ENCODE results near the gene SLC2A5.

Gene SLC2A5

DNA sequence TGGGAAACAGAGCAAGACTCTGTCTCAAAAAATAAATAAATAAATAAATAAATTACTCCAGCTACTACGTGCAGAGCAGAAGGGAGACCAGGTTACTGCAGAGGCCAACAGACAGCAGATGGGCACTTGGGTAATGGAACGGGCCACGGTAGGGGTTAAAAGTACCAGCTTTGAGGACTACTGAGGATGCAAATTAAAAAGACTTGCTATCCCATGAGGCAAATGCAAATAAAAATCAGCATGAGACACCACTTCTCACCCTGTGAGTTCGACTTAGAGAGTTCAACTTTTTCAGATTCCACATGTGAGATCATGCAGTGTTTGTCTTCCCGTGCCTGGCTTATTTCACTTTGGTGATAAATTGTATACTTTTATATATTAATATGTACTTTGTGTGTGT lies 6.6 kb downstream of the SLC2A5 start:
- Histone ChIP-seq H3K36me3 (ENCODE audit: insufficient read depth, low read length) (no peaks in the 10 kb centered on the region), H2AFZ (ENCODE audit: low read depth, low read length) (no peak overlapping the region), H3K4me2 (ENCODE audit: insufficient read depth, low read length) (no peak overlapping the region), H3K27me3 (ENCODE audit: insufficient read depth, low read length, poor library complexity) (no peaks in the 10 kb centered on the region), H3K4me1 (ENCODE audit: insufficient read depth, low read length) (no peaks in the 10 kb centered on the region), H4K20me1 (ENCODE audit: insufficient read depth, low read length) (no peaks in the 10 kb centered on the region), H3K79me2 (ENCODE audit: insufficient read depth, low read length) (no peaks in the 10 kb centered on the region), H3K9me3 (ENCODE audit: insufficient read depth, low read length, severe bottlenecking) (no peaks in the 10 kb centered on the region), H3K4me3 (ENCODE audit: low read depth in 1 of 2, low read length in 2 of 2) (no peak overlapping the region), H3K27ac (ENCODE audit: low read length) (no peak overlapping the region), H3K9ac (ENCODE audit: low read depth, low read length) (no peak overlapping the region)
- TF ChIP-seq, protein P1, sequence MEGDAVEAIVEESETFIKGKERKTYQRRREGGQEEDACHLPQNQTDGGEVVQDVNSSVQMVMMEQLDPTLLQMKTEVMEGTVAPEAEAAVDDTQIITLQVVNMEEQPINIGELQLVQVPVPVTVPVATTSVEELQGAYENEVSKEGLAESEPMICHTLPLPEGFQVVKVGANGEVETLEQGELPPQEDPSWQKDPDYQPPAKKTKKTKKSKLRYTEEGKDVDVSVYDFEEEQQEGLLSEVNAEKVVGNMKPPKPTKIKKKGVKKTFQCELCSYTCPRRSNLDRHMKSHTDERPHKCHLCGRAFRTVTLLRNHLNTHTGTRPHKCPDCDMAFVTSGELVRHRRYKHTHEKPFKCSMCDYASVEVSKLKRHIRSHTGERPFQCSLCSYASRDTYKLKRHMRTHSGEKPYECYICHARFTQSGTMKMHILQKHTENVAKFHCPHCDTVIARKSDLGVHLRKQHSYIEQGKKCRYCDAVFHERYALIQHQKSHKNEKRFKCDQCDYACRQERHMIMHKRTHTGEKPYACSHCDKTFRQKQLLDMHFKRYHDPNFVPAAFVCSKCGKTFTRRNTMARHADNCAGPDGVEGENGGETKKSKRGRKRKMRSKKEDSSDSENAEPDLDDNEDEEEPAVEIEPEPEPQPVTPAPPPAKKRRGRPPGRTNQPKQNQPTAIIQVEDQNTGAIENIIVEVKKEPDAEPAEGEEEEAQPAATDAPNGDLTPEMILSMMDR (IDR thresholded peaks at IDR 0.05; ENCODE audit: borderline replicate concordance, extremely low read depth, low read length, poor library complexity, severe bottlenecking): no peak
- TF ChIP-seq EZH2 (IDR thresholded peaks at IDR 0.05; ENCODE audit: borderline replicate concordance, low read depth, low read length, severe bottlenecking): no peak
- ATAC-seq (ENCODE audit: insufficient read depth, low read depth) (no peak), DNase-seq (no peak)

DNA sequence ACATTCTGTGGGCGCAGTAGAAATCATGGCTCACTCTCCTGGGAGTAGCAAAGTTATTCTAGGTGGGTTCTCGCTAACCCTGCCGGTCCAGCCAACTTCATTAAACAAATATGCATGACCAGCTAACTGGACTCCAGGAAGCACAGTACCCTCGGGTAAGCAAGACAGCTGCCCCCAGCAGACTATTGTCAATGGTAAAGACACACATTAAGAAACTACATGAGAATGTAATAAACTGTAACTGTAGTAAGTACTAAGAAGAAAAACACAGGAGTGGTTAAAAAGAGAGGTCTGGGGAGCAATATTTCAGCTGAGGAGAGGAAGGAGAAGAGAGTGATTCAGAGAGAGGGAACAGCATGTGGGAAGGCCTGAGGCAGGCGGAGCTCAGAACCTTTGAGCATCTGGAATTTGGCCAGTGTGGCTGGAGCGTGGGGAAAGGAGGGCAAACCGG lies 7.4 kb downstream of the SLC2A5 start:
- no peaks in the 10 kb centered on the region for H3K79me2 ChIP-seq (ENCODE audit: insufficient read depth, low read length)
- H3K9ac ChIP-seq (ENCODE audit: low read depth, low read length): no peak overlapping the region
- H2AFZ ChIP-seq (ENCODE audit: low read depth, low read length): no peak overlapping the region
- ATAC-seq (ENCODE audit: insufficient read depth, low read depth) (no peak), DNase-seq (no peak)
- no peaks in the 10 kb centered on the region for H3K27me3 ChIP-seq (ENCODE audit: insufficient read depth, low read length, poor library complexity)
- H3K4me3 ChIP-seq (ENCODE audit: low read depth in 1 of 2, low read length in 2 of 2): no peak overlapping the region
- H3K4me1 ChIP-seq (ENCODE audit: insufficient read depth, low read length): no peaks in the 10 kb centered on the region
- H3K9me3 ChIP-seq (ENCODE audit: insufficient read depth, low read length, severe bottlenecking): no peaks in the 10 kb centered on the region
- H3K27ac ChIP-seq (ENCODE audit: low read length): no peak overlapping the region
- H4K20me1 ChIP-seq (ENCODE audit: insufficient read depth, low read length): no peaks in the 10 kb centered on the region
- TF ChIP-seq, protein P1 (IDR thresholded peaks at IDR 0.05; ENCODE audit: borderline replicate concordance, extremely low read depth, low read length, poor library complexity, severe bottlenecking): no peak
- no peak for TF ChIP-seq EZH2 (IDR thresholded peaks at IDR 0.05; ENCODE audit: borderline replicate concordance, low read depth, low read length, severe bottlenecking)
- H3K4me2 ChIP-seq (ENCODE audit: insufficient read depth, low read length): no peak overlapping the region
- H3K36me3 ChIP-seq (ENCODE audit: insufficient read depth, low read length): no peaks in the 10 kb centered on the region

DNA sequence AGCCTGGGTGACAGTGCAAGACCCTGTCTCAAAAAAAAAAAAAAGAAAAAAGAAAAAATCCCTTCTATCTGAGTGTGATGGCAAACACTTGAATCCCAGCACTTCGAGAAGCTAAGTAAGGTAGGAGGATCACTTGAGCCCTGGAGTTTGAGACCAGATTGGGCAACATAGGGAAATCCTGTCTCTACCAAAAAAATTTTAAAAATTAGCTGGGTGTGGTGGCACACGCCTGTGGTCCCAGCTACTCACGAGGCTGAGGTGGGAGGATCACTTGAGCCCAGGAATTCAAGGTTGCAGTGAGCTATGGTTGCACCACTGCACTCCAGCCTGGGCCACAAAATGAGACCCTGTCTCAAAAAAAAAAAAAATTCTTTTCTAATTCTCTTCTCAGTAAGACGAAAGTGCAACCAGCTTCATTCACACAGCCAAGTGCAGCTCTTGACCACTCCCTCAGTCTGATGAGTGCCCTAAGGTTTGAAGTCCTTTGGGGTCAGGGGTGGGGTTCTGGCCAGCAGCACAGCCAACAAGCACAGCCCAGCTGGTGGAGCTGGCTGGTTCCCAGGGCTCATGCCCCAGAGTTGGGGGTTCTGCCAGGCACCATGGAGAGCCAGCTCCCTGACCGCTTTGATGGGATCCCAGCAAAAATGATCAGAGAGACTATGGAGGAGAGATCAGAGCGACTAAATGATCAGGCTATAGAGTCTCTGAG lies 8.0 kb downstream of the SLC2A5 start:
- Histone ChIP-seq H3K4me1 (ENCODE audit: insufficient read depth, low read length) (no peaks in the 10 kb centered on the region), H3K4me3 (ENCODE audit: low read depth in 1 of 2, low read length in 2 of 2) (no peak overlapping the region), H3K9ac (ENCODE audit: low read depth, low read length) (no peak overlapping the region), H2AFZ (ENCODE audit: low read depth, low read length) (no peak overlapping the region), H3K27me3 (ENCODE audit: insufficient read depth, low read length, poor library complexity) (no peaks in the 10 kb centered on the region), H4K20me1 (ENCODE audit: insufficient read depth, low read length) (no peaks in the 10 kb centered on the region), H3K9me3 (ENCODE audit: insufficient read depth, low read length, severe bottlenecking) (no peaks in the 10 kb centered on the region), H3K27ac (ENCODE audit: low read length) (no peak overlapping the region), H3K4me2 (ENCODE audit: insufficient read depth, low read length) (no peak overlapping the region), H3K79me2 (ENCODE audit: insufficient read depth, low read length) (no peaks in the 10 kb centered on the region), H3K36me3 (ENCODE audit: insufficient read depth, low read length) (no peaks in the 10 kb centered on the region)
- ATAC-seq (ENCODE audit: insufficient read depth, low read depth) (no peak), DNase-seq (no peak)
- TF ChIP-seq, protein P1 (IDR thresholded peaks at IDR 0.05; ENCODE audit: borderline replicate concordance, extremely low read depth, low read length, poor library complexity, severe bottlenecking): no peak
